ENCODE data around the gene PCNX3.

The PCNX3 gene

DNA sequence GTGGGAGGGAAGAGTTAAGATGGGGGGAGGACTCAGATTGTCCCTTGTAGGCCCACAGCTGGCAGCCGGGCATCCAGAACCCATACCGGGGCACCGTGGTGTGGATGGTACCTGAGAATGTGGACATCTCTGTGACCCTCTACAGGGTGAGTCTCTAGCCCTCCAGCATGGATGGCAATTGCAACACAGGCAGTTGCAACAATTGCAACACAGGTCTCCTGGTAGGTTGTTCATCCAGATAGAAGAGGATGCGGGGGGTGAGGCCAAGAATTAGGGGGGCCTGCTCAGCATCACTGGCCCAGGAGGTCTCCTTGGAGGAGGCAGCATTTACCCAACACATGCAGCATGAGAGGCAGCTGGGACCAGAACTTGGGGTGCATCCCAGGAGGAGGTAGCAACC lies 36.3 kb upstream of the PCNX3 start:
- ChIA-PET CTCF (interaction anchor here (0.7 to 5.3 kb wide), 3 partner anchors 8 to 38 kb away, joined by 5 to 60 read pairs (median 34); partner anchors contain the start of gene KCNK7), POLR2A (no interaction called here)
- DNase-seq (ENCODE audit: low read depth, low spot score): no peak
- no peak overlapping the region for H3K4me3 ChIP-seq (ENCODE audit: low read depth, low read length)
- no peak for TF ChIP-seq CTCF (IDR thresholded peaks at IDR 0.05; ENCODE audit: insufficient read depth, low read length, missing control alignments)

DNA sequence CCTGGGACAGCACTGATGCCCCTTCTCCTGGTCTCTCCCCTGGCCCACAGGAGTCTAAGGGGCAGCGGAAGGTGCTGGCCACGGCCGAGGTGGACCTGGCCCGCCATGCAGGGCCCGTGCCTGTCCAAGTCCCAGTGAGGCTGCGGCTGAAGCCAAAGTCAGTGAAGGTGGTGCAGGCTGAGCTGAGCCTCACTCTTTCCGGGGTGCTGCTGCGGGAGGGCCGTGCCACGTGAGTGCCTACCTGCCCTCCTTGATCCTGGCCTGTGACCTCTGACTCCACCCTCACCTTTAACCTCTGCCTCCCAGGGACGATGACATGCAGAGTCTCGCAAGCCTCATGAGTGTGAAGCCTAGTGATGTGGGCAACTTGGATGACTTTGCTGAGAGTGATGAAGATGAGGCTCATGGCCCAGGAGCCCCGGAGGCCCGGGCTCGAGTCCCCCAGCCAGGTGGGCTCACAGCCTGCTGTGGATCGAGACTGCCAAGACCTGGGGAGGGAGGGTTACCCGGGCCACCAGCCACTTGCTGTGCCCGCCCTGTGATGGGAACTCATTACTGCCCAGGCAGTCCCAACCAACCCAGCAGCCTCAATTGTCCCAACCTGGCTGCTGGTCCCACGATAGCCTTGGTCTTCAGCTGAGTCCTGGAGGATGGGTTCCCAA lies 35.4 kb upstream of the PCNX3 start:
- no peak overlapping the region for H3K4me3 ChIP-seq (ENCODE audit: low read depth, low read length)
- DNase-seq (ENCODE audit: low read depth, low spot score): no peak
- TF ChIP-seq CTCF (IDR thresholded peaks at IDR 0.05; ENCODE audit: insufficient read depth, low read length, missing control alignments): no peak
- POLR2A ChIA-PET: no interaction called here
- CTCF ChIA-PET: interaction anchor here (1.3 to 6.8 kb wide), 2 partner anchors 10 to 14 kb away, joined by 3 to 60 read pairs; no protein-coding TSS in a partner anchor

DNA sequence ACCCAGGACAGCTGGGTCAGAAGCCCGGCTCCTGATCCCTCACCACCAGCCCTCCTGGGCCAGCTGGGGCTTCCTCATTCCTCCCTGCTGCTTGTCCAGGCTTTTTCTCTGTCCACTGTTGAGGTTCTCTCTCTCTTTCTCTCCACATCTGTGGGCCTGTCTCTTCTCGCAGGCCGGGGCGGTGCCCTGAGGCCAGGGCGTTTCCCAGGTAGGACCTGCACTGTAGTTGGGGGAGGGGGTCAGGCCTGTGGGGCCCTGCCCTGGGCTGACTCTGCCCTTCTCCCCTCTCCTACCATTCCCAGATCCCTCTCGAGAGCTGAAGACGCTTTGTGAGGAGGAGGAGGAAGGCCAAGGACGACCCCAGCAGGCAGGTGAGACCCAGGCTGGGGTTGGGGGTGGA lies 34.8 kb upstream of the PCNX3 start:
- TF ChIP-seq CTCF (IDR thresholded peaks at IDR 0.05; ENCODE audit: insufficient read depth, low read length, missing control alignments): no peak
- no peak for DNase-seq (ENCODE audit: low read depth, low spot score)
- no peak overlapping the region for H3K4me3 ChIP-seq (ENCODE audit: low read depth, low read length)
- ChIA-PET POLR2A (no interaction called here), CTCF (interaction anchor here (1.3 to 6.8 kb wide), 3 partner anchors 9 to 13 kb away, joined by 3 to 60 read pairs (median 4); no protein-coding TSS in a partner anchor)

- H3K4me3 ChIP-seq (ENCODE audit: low read depth, low read length): no peak overlapping the region
- no peak for TF ChIP-seq CTCF (IDR thresholded peaks at IDR 0.05; ENCODE audit: insufficient read depth, low read length, missing control alignments)
- ChIA-PET POLR2A (no interaction called here), CTCF (interaction anchor here (0.9 to 6.8 kb wide), 3 partner anchors 8 to 12 kb away, joined by 3 to 60 read pairs (median 4); no protein-coding TSS in a partner anchor)
- no peak for DNase-seq (ENCODE audit: low read depth, low spot score)
Measured at GRCh38 chr11:65581928-65582327, 33.6 kb upstream of the PCNX3 start.

DNA sequence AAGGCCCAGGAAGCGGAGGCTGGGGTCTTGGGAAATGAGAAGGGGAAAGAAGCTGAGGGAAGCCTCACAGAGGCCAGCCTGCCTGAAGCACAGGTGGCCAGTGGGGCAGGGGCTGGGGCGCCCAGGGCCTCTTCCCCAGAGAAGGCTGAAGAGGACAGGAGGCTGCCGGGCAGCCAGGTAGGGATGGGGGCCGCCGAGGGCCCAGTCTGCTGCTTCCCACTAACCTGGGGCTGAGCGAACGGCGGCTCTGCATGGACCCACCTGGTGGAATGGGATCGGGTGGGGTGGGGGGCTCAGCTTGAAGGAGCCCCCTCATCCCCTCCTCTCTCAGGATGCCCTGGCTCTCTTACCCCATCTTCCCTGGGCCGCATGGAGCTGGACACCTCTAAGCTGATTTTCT lies 32.0 kb upstream of the PCNX3 start:
- TF ChIP-seq CTCF (IDR thresholded peaks at IDR 0.05; ENCODE audit: insufficient read depth, low read length, missing control alignments): no peak
- ChIA-PET POLR2A (interaction anchor here (1.1 kb wide), 1 partner anchor 24 kb away, joined by 4 read pairs; no protein-coding TSS in a partner anchor), CTCF (interaction anchor here (6.1 to 6.8 kb wide), 2 partner anchors 10 to 12 kb away, joined by 35 to 60 read pairs; partner anchors contain the start of genes FAM89B and ZNRD2)
- H3K4me3 ChIP-seq (ENCODE audit: low read depth, low read length): no peak overlapping the region
- DNase-seq (ENCODE audit: low read depth, low spot score): no peak

GRCh38 chr11:65584106-65584505 lies 31.5 kb upstream of the PCNX3 start:
- ChIA-PET CTCF (interaction anchor here (4.7 to 6.8 kb wide), 3 partner anchors 8 to 12 kb away, joined by 35 to 60 read pairs (median 46); partner anchors contain the start of genes EHBP1L1, FAM89B and ZNRD2), POLR2A (interaction anchor here (1.1 kb wide), 1 partner anchor 23 kb away, joined by 4 read pairs; no protein-coding TSS in a partner anchor)
- no peak overlapping the region for H3K4me3 ChIP-seq (ENCODE audit: low read depth, low read length)
- no peak for DNase-seq (ENCODE audit: low read depth, low spot score)
- TF ChIP-seq CTCF (IDR thresholded peaks at IDR 0.05; ENCODE audit: insufficient read depth, low read length, missing control alignments): no peak

Data from AG04449 (cell line).